Tibial nerve (tissue), 4 donors: ENCODE measurements around the gene RNASE7. TPM values are rescaled to one million over a fixed set of nuclear protein-coding genes. Genes with fewer than 3 reads are reported as not detected.
"Not testable (repeated sequence)": the region's sequence is repeated elsewhere in the genome, so short reads cannot be mapped to it uniquely, and the experiment has no call there.

Source experiments
- DNase-seq, 2 donors: peaks; one replicate each; pipeline ENCODE4 v3.0.0-alpha.2; 2019; ENCODE audit warnings: low spot score in 2 of 2
- H3K27ac ChIP-seq, 4 donors: fragments of 200-600 bp; sonication (generic) in 3 of 4; one replicate each; pipeline ENCODE4 v1.5.1; 2017 to 2019; ENCODE audit warnings: mild to moderate bottlenecking in 1 of 4
- H3K27me3 ChIP-seq, 2 donors: fragments of 200-600 bp; sonication (generic) in 1 of 2; one replicate each; pipeline versions ENCODE4 v1.5.1 to v1.6.0; 2017 to 2019
- H3K36me3 ChIP-seq, 3 donors: fragments of 200-600 bp; sonication (generic); one replicate each; pipeline ENCODE4 v1.5.1; 2018 to 2019
- H3K4me1 ChIP-seq, 4 donors: fragments of 200-600 bp; sonication (generic) in 3 of 4; one replicate each; pipeline ENCODE4 v1.5.1; 2017 to 2019
- H3K4me3 ChIP-seq, 4 donors: fragments of 200-600 bp; sonication (generic) in 3 of 4; one replicate each; pipeline ENCODE4 v1.5.1; 2017 to 2019; ENCODE audit warnings: mild to moderate bottlenecking in 1 of 4, moderate library complexity in 1 of 4
- H3K9me3 ChIP-seq, 4 donors: fragments of 200-600 bp; sonication (generic) in 3 of 4; one replicate each; pipeline ENCODE4 v1.5.1; 2017 to 2019
- CTCF ChIP-seq, 5 experiments: fragments of 200-600 bp in 3 of 5; fragments of 450-650 bp in 2 of 5; sonication (generic) in 3 of 5; IDR thresholded peaks; one replicate each; pipeline ENCODE4 v1.5.1; 2016 to 2019; ENCODE audit warnings: antibody characterized with exemption in 5 of 5, mild to moderate bottlenecking in 3 of 5, moderate library complexity in 2 of 5
- EP300 ChIP-seq, 2 donors: sonication (generic); formaldehyde crosslinking; IDR thresholded peaks; one replicate each; pipeline ENCODE4 v1.6.1; 2017; ENCODE audit warnings: antibody characterized with exemption in 2 of 2, mild to moderate bottlenecking in 1 of 2
- POLR2A ChIP-seq, 2 donors: fragments of 450-650 bp; IDR thresholded peaks; one replicate each; pipeline ENCODE4 v1.6.1; 2017; ENCODE audit warnings: antibody characterized with exemption in 2 of 2, mild to moderate bottlenecking in 2 of 2, moderate library complexity in 2 of 2
- WGBS, 2 donors: methylation state at CpG; one replicate each; pipeline ENCODE4 v1.1.5; 2018; 5-methylcytosine and 5-hydroxymethylcytosine counted together
- total RNA-seq, 4 donors: library from RNA; depleted of rRNA; stranded (reverse); fragments of >200 nt; gene quantifications; one replicate each; pipeline ENCODE4 v1.1.0, GENCODE V29; 2016

The RNASE7 gene
- total RNA-seq, 4 donors from 2014 or later = not detected

- 40 to 42% methylated on average over 8 of the region's 8 CpGs for WGBS, 2 donors
- Histone ChIP-seq H3K27me3 (no peaks in the 10 kb centered on the region), H3K9me3 (no peaks in the 10 kb centered on the region), H3K36me3 (no peaks in the 10 kb centered on the region), H3K4me3 (peak overlapping the region in 1 of 4 donors; percentile 31), H3K27ac (peak overlapping the region; percentile 66 to 86 (median 80)), H3K4me1 (peaks cover 0 to 55% (median 31%) of the 10 kb centered on the region in 4 donors)
- DNase-seq = peak in 1 of 2 donors; percentile 57
- TF ChIP-seq POLR2A (IDR thresholded peaks at IDR 0.05) (no peak), EP300 (IDR thresholded peaks at IDR 0.05) (peak in 1 of 2 donors; percentile 36), CTCF (IDR thresholded peaks at IDR 0.05) (peak; percentile 56 to 88 (median 71))
Observed at GRCh38 chr14:21039585-21040369, 2.4 kb upstream of the RNASE7 start.

DNA sequence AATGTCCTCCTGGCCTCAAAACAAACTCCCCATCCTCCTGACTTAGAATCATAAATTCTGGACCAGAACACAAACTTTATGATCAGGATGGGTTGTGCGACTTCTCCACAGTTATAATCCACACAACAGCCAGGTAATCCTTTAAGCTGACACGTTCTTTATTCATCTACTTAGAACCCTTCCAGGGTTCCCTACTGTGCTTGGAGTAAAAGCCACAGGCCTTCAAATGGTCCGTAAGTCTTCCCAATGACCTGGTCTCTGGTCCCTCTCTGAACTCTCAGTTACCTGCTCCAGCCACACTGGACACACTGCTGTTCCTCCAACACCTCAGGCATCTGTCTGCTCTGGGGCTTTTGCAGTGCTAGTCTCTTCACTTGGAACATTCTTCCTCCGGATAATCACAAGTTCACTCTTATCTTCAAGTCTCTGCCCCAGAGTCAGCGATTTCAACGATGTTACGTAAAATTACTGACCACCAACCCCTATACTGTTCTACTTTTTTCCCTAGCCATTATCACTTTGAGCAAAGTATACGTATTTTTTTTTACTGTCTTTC, 1.7 kb upstream of the RNASE7 start:
- WGBS, 2 donors = 72 to 74% methylated on average over 8 of the region's 8 CpGs
- H3K27ac ChIP-seq = peak overlapping the region in 2 of 4 donors; percentile 80 to 86

DNA sequence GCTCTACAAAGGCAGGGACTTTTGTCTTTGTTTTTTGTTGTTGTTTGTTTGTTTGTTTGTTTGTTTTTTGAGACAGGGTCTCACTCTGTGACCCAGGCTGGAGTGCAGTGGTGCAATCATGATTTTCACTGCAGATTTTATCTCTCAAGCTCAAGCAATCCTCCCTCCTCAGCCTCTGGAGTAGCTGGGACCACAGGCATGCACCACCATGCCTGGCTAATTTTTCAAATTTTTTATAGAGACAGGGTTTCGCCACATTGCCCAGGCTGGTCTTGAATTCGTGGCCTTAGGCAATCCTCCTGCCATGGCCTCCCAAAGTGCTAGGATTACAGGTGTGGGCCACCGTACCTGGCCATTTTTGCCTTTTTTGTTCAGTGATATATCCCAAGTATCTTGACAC, 1.2 kb upstream of the RNASE7 start:
- DNase-seq = not testable (repeated sequence)

More for the DNA sequence above, 1.7 kb upstream of the RNASE7 start:
- H3K36me3 ChIP-seq = no peaks in the 10 kb centered on the region
- no peak for TF ChIP-seq CTCF (IDR thresholded peaks at IDR 0.05)
- no peak for TF ChIP-seq EP300 (IDR thresholded peaks at IDR 0.05)
- no peak for TF ChIP-seq POLR2A (IDR thresholded peaks at IDR 0.05)
- no peak overlapping the region for H3K4me3 ChIP-seq
- H3K9me3 ChIP-seq = no peaks in the 10 kb centered on the region
- no peak for DNase-seq
- H3K4me1 ChIP-seq = peaks cover 0 to 55% (median 31%) of the 10 kb centered on the region in 4 donors
- H3K27me3 ChIP-seq = no peaks in the 10 kb centered on the region

GRCh38 chr14:21042918-21043317, 756 bp downstream of the RNASE7 start:
- no peak for DNase-seq
- TF ChIP-seq POLR2A (IDR thresholded peaks at IDR 0.05) (no peak), CTCF (IDR thresholded peaks at IDR 0.05) (no peak), EP300 (IDR thresholded peaks at IDR 0.05) (no peak)
- WGBS, 2 donors = 48 to 58% methylated on average over 8 of the region's 8 CpGs
- H3K4me1 ChIP-seq = peaks cover 0 to 43% (median 24%) of the 10 kb centered on the region in 4 donors
- H3K27ac ChIP-seq = no peak overlapping the region
- H3K4me3 ChIP-seq = no peak overlapping the region
- no peaks in the 10 kb centered on the region for H3K36me3 ChIP-seq
- H3K9me3 ChIP-seq = no peaks in the 10 kb centered on the region
- no peaks in the 10 kb centered on the region for H3K27me3 ChIP-seq

More for the DNA sequence above, 1.2 kb upstream of the RNASE7 start:
- H3K36me3 ChIP-seq, H3K27ac ChIP-seq, H3K27me3 ChIP-seq, H3K4me3 ChIP-seq, H3K9me3 ChIP-seq: not testable (repeated sequence)
- WGBS, 2 donors = 85 to 89% methylated on average over 3 of the region's 3 CpGs
- peaks cover 0 to 55% (median 31%) of the 10 kb centered on the region in 4 donors for H3K4me1 ChIP-seq

- H3K4me3 ChIP-seq = no peak overlapping the region
- no peaks in the 10 kb centered on the region for H3K36me3 ChIP-seq
- 38 to 46% methylated on average over 2 of the region's 2 CpGs for WGBS, 2 donors
- H3K9me3 ChIP-seq = no peaks in the 10 kb centered on the region
- H3K4me1 ChIP-seq = peaks cover 0 to 37% (median 19%) of the 10 kb centered on the region in 4 donors
- DNase-seq = no peak
- TF ChIP-seq CTCF (IDR thresholded peaks at IDR 0.05) = no peak
- no peak for TF ChIP-seq EP300 (IDR thresholded peaks at IDR 0.05)
- no peak for TF ChIP-seq POLR2A (IDR thresholded peaks at IDR 0.05)
- H3K27ac ChIP-seq = no peak overlapping the region
- H3K27me3 ChIP-seq = no peaks in the 10 kb centered on the region
Observed at GRCh38 chr14:21043387-21043973, 1.3 kb downstream of the RNASE7 start.
